Mononuclear cell (primary cell): ENCODE measurements around the gene CCDC116. TPM values are rescaled to one million over a fixed set of nuclear protein-coding genes. Genes with fewer than 3 reads are reported as not detected.

Source experiments
- H3K27me3 ChIP-seq: 2 replicates; pipeline ENCODE4 v1.6.0; 2011; ENCODE audit warnings: low read length, control low read depth; ENCODE audit not compliant: insufficient read depth
- H3K4me1 ChIP-seq: 2 replicates; pipeline ENCODE4 v1.5.1; 2011; ENCODE audit warnings: mild to moderate bottlenecking, low read length, control low read depth; ENCODE audit not compliant: insufficient read depth
- H3K4me3 ChIP-seq: 2 replicates; pipeline ENCODE4 v1.5.1; 2011; ENCODE audit warnings: mild to moderate bottlenecking, low read length, moderate library complexity
- H3K9me3 ChIP-seq: 2 replicates; pipeline ENCODE4 v1.5.1; 2011; ENCODE audit warnings: low read depth, mild to moderate bottlenecking, control low read depth, low read length
- total RNA-seq: library from RNA; depleted of rRNA; stranded (reverse); fragments of >200 nt; gene quantifications from one replicate; pipeline ENCODE4 v1.2.3, GENCODE V29; 2012

Gene CCDC116
- total RNA-seq, 1 donor = not detected

- Histone ChIP-seq H3K4me1 (peaks cover 61% of the 10 kb centered on the region), H3K4me3 (no peak overlapping the region), H3K27me3 (no peaks in the 10 kb centered on the region), H3K9me3 (no peaks in the 10 kb centered on the region)
Observed at GRCh38 chr22:21622919-21623647, 9.5 kb upstream of the CCDC116 start.

- peaks cover 66% of the 10 kb centered on the region for H3K4me1 ChIP-seq
- no peak overlapping the region for H3K4me3 ChIP-seq
- no peaks in the 10 kb centered on the region for H3K27me3 ChIP-seq
- H3K9me3 ChIP-seq = no peaks in the 10 kb centered on the region
Observed at GRCh38 chr22:21623648-21623970, 9.0 kb upstream of the CCDC116 start.

- Histone ChIP-seq H3K27me3 (no peaks in the 10 kb centered on the region), H3K4me3 (no peak overlapping the region), H3K4me1 (peaks cover 73% of the 10 kb centered on the region), H3K9me3 (no peaks in the 10 kb centered on the region)
Observed at GRCh38 chr22:21624120-21624879, 8.3 kb upstream of the CCDC116 start.

GRCh38 chr22:21624880-21625791 lies 7.4 kb upstream of the CCDC116 start:
- Histone ChIP-seq H3K9me3 (no peaks in the 10 kb centered on the region), H3K4me3 (no peak overlapping the region), H3K4me1 (peaks cover 74% of the 10 kb centered on the region), H3K27me3 (no peaks in the 10 kb centered on the region)

GRCh38 chr22:21626073-21626734 lies 6.4 kb upstream of the CCDC116 start:
- Histone ChIP-seq H3K4me1 (peaks cover 66% of the 10 kb centered on the region), H3K9me3 (no peaks in the 10 kb centered on the region)

GRCh38 chr22:21626735-21627469 lies 5.7 kb upstream of the CCDC116 start:
- Histone ChIP-seq H3K4me1 (peaks cover 62% of the 10 kb centered on the region), H3K27me3 (no peaks in the 10 kb centered on the region), H3K4me3 (no peak overlapping the region), H3K9me3 (no peaks in the 10 kb centered on the region)

More at GRCh38 chr22:21626073-21626734, 6.4 kb upstream of the CCDC116 start:
- H3K27me3 ChIP-seq = no peaks in the 10 kb centered on the region
- H3K4me3 ChIP-seq = no peak overlapping the region

GRCh38 chr22:21628386-21629254 lies 3.9 kb upstream of the CCDC116 start:
- Histone ChIP-seq H3K9me3 (no peaks in the 10 kb centered on the region), H3K27me3 (no peaks in the 10 kb centered on the region), H3K4me1 (peaks cover 52% of the 10 kb centered on the region), H3K4me3 (peak overlapping the region; percentile 72)

- Histone ChIP-seq H3K4me1 (peaks cover 51% of the 10 kb centered on the region), H3K4me3 (peak within 1 kb of the TSS; percentile 72), H3K9me3 (no peaks in the 10 kb centered on the region), H3K27me3 (no peaks in the 10 kb centered on the region)
Observed at GRCh38 chr22:21629255-21630149, 3.1 kb upstream of the CCDC116 start, which contains the start of gene YDJC. YDJC (minus strand) TSS chr22:21630022; CDS start chr22:21630014, 8 bp downstream.

GRCh38 chr22:21631025-21631424 lies 1.5 kb upstream of the CCDC116 start:
- H3K9me3 ChIP-seq = no peaks in the 10 kb centered on the region
- no peak overlapping the region for H3K4me3 ChIP-seq
- H3K4me1 ChIP-seq = peaks cover 36% of the 10 kb centered on the region
- no peaks in the 10 kb centered on the region for H3K27me3 ChIP-seq

- no peaks in the 10 kb centered on the region for H3K27me3 ChIP-seq
- no peak overlapping the region for H3K4me3 ChIP-seq
- no peaks in the 10 kb centered on the region for H3K9me3 ChIP-seq
- H3K4me1 ChIP-seq = peaks cover 18% of the 10 kb centered on the region
Observed at GRCh38 chr22:21632931-21633330, 371 bp downstream of the CCDC116 start.

GRCh38 chr22:21633481-21633880 lies 921 bp downstream of the CCDC116 start:
- Histone ChIP-seq H3K9me3 (no peaks in the 10 kb centered on the region), H3K27me3 (no peaks in the 10 kb centered on the region), H3K4me3 (no peak overlapping the region), H3K4me1 (peaks cover 12% of the 10 kb centered on the region)

GRCh38 chr22:21634081-21634480 lies 1.5 kb downstream of the CCDC116 start:
- Histone ChIP-seq H3K9me3 (no peaks in the 10 kb centered on the region), H3K27me3 (no peaks in the 10 kb centered on the region), H3K4me1 (peaks cover 6% of the 10 kb centered on the region)

More at GRCh38 chr22:21634081-21634480, 1.5 kb downstream of the CCDC116 start:
- H3K4me3 ChIP-seq = no peak overlapping the region
